ENCODE measurements around the gene HACD3.

The HACD3 gene

GRCh38 chr15:65620833-65621232 is 90.6 kb downstream of the HACD3 start:
- H3K4me3 ChIP-seq (ENCODE audit: low read depth, low read length), result no peak overlapping the region
- ChIA-PET POLR2A (interaction anchor here (1.5 kb wide), 1 partner anchor 10 kb away, joined by 3 read pairs; the partner anchor contains the start of gene INTS14), CTCF (interaction anchor here (0.8 to 5.9 kb wide), 4 partner anchors 10 to 230 kb away, joined by 3 to 45 read pairs (median 4); partner anchors contain the start of gene INTS14)
- DNase-seq (ENCODE audit: low read depth, low spot score), result no peak
- no peak for TF ChIP-seq CTCF (IDR thresholded peaks at IDR 0.05; ENCODE audit: insufficient read depth, low read length, missing control alignments)

- no peak for TF ChIP-seq CTCF (IDR thresholded peaks at IDR 0.05; ENCODE audit: insufficient read depth, low read length, missing control alignments)
- ChIA-PET POLR2A (interaction anchor here (1.5 kb wide), 1 partner anchor 11 kb away, joined by 3 read pairs; the partner anchor contains the start of gene INTS14), CTCF (interaction anchor here (0.6 to 5.9 kb wide), 4 partner anchors 9 to 229 kb away, joined by 4 to 45 read pairs (median 4); partner anchors contain the start of gene INTS14)
- no peak within 1 kb of the TSS for H3K4me3 ChIP-seq (ENCODE audit: low read depth, low read length)
- DNase-seq (ENCODE audit: low read depth, low spot score), result no peak
Measured at GRCh38 chr15:65621638-65622037, 91.4 kb downstream of the HACD3 start, which contains the start of gene SLC24A1. Gene SLC24A1 (plus strand): TSS chr15:65621938. CDS start chr15:65624081, 2,143 bp downstream.

GRCh38 chr15:65623103-65623502 is 92.8 kb downstream of the HACD3 start:
- ChIA-PET CTCF (interaction anchor here (1.1 to 5.9 kb wide), 3 partner anchors 10 to 15 kb away, joined by 3 to 45 read pairs (median 4); no protein-coding TSS in a partner anchor), POLR2A (no interaction called here)
- DNase-seq (ENCODE audit: low read depth, low spot score), result no peak
- TF ChIP-seq CTCF (IDR thresholded peaks at IDR 0.05; ENCODE audit: insufficient read depth, low read length, missing control alignments), result no peak
- H3K4me3 ChIP-seq (ENCODE audit: low read depth, low read length), result no peak overlapping the region

- no peak for TF ChIP-seq CTCF (IDR thresholded peaks at IDR 0.05; ENCODE audit: insufficient read depth, low read length, missing control alignments)
- H3K4me3 ChIP-seq (ENCODE audit: low read depth, low read length), result no peak overlapping the region
- no peak for DNase-seq (ENCODE audit: low read depth, low spot score)
- ChIA-PET CTCF (interaction anchor here (4.4 kb wide), 1 partner anchor 11 kb away, joined by 39 read pairs; no protein-coding TSS in a partner anchor), POLR2A (no interaction called here)
Measured at GRCh38 chr15:65626856-65627255, 96.6 kb downstream of the HACD3 start.
